COLO829 (cell line): Measurements from ENCODE around the gene SPSB4.
"Not testable (repeated sequence)": the region's sequence is repeated elsewhere in the genome, so short reads cannot be mapped to it uniquely, and the experiment has no call there.

Experiments used
- DNase-seq: peaks from one replicate; pipeline ENCODE4 v3.0.0; 2012; ENCODE audit warnings: low spot score

Gene SPSB4

DNA sequence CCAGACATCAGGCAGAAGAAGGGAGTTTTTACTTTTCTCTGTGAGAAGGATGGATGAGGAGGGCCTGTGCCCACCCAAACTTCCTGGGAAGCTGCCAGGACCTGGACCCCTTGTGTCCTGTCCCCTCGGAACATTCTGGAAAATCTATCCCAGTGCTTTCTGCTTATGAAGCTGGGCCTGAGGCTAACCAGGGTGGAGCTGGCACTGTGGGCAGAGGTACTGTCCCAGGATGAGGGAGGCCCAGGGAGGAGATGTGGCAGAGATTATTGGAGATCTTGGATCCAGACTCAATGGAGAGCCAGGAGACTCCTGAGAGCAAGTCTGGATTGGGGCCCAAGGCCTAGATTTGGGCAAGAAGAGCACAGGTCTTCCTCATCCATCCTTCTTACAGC is 44.4 kb downstream of the SPSB4 start:
- DNase-seq, result no peak

DNA sequence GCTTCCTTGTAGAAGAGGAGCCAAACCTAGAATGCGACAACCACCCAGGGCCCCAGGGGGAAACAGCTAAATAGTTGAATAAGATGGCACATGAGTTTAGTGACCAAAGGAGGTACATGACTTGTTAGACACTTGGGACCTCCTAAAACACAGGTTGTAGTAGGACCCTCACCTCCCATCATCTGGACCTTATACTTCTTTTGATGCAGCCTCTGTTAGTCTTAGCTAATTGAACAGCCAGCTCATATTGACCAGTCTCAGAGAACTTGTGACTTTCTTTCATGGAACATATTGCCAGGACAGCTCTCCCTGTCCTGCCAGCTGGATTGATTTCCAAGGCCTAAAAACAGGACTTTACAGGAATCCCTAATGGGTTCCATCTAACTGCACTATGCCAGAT is 45.0 kb downstream of the SPSB4 start:
- DNase-seq, result no peak

DNA sequence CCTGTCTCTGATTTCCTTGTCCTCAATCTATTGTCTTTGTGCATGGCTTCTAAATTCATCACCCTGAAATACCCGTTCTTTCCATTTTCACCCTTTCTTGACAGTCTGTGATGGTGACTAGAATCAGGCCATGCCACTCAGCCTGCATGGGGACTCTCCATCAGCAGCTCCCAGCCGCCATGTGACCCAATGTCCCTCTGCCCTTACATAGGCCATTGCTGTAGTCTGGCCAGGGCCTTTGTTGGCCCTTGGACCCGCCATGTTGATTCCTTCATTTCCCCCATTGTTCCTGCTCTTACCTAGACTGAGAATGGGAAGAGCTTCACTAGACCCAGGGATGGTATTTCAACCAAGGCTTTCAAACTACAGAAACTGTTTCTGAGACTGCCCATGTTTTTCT is 45.8 kb downstream of the SPSB4 start:
- DNase-seq, result no peak

DNA sequence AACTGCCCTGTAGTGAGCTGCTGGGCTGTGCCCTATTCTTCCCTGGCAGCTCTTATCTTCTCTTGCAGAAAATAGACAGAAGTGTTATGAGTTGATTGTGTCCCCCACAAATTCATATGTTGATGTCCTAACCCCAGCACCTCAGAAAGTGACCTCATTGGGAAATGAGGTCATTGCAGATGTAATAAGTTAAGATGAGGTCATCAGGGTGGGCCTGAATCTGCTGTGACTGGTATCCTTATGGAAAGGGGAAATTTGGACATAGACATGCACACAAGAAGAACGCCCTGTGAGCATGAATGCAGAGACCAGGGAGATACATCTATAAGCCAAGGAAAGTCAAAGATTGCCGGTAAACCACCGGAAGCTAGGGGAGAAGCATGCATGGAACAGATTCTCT is 49.0 kb downstream of the SPSB4 start:
- no peak for DNase-seq

DNA sequence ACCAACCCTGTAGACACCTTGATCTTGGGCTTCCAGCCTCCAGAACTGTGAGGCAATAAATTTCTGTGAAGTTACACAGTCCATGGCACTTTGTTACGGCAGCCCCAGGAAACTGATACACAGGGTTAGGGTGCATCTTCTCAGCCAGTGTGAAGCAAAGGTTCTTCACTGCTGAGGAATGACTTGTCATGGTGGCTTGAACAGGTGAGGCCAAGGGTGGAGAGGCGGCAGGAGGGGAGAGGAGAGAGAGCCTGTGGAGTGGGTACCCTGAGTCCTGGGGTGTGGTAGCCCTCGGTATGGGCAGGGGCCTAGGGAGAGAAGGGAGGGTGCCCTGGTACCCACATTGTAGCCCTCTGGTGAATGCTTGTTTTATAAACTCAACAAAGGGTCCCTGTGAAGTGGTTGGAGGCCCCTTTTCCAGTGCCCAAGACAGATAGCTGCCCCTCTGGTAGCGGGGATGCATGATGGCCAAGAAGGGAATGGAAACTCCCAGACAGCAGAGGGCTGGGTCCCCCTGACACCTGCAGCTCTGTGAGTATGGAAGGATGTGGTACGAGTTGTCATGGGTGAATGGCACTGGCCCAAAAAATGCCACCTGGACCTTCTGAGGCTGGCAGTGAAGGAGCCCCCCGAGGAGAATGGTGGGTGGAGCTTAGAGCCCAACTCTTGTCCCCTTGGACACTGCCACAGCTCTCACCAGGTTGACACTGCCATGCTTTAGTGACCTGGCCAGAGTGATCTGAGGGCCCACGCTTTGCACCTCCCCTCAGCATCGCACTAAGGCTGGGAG is 49.6 kb downstream of the SPSB4 start:
- no peak for DNase-seq

DNA sequence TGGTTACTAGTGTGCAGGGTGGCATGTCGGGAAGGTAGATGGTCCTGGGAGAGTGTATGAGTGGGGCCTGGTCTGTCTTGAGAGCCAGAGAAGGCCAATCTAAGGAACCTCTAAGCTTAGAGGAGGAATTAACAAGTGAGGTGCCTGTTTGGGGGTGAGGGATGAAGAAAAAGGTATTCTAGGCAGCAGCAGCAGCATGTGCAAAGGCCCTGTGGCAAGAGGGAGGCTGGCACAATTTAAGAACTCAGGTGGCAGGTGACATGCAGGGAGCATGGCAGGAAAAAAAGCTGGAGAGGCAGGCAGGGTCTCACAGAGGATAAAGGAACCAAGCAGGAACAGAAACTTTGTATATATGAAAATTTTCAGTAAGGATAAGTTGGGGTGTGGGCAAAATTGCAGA is 51.2 kb downstream of the SPSB4 start:
- DNase-seq, result no peak

DNA sequence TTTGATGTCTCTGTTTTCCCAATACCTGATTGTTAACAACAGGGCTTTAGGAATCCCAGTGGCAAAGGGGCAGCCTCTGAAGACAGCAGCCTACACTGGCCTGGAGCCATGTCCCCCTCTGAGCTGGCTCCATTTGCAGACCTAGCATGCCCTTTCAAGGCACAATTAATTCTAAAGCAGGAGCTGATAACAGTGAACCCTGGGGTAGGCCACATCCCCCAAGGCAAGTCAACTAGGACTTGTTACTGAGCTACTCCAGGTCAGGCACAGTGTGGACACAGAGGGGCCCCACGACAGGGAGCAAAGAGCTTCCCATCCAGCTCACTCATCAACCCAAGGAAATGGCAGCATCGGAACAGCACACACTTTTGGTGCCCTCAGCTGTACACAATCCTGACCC is 51.9 kb downstream of the SPSB4 start:
- DNase-seq, result no peak

DNA sequence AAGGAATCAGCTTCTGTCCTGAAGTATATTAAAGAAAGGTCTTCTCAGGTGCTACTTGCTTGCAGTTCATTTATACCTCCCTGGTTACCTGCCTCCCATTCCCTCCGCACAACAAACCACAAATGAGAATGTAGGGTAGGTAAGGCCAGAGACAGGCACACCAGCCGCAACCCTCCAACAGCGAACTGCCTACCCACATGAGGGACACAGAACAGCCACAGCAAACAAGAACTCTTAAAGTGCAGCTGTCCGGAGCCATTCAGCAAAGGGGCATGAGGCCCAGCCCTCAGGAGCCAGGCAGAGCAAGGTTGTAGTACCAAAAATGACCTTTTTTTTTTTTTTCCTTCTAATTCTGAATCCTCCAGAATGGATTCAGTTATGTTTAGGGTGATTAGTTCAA is 52.4 kb downstream of the SPSB4 start:
- no peak for DNase-seq

DNA sequence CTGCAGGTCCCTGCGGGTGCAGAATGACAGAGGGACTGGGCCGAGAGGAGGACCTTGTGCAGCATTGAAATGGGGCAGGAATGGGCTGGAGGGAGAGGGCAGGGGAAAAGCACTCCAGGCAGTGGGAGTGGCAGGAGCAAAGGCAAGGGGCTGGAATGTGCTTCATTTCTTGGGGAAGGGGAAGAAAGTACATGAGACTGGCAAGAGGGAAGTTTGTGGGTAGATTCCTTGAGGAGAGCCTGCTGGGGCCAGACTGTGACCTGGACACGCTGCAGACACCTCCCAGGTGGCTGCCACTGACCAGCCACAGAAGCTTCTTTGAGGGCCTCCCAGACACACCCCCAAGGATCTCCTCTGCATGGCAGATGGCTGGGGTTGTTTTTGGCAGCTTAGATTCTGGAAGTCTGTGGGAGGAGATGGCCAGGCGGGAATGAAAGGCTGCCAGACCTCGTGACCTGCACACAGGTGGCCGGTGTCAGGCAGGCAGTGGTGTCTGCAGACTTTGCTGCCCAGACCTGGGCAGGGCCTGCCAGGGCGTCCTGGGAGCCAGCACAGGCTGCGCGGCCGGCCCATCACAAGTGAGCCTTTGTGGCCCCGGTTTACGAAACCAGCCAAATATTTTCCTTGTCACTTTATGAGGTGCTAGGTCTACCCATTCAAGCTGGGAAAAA is 53.1 kb downstream of the SPSB4 start:
- DNase-seq, result no peak

DNA sequence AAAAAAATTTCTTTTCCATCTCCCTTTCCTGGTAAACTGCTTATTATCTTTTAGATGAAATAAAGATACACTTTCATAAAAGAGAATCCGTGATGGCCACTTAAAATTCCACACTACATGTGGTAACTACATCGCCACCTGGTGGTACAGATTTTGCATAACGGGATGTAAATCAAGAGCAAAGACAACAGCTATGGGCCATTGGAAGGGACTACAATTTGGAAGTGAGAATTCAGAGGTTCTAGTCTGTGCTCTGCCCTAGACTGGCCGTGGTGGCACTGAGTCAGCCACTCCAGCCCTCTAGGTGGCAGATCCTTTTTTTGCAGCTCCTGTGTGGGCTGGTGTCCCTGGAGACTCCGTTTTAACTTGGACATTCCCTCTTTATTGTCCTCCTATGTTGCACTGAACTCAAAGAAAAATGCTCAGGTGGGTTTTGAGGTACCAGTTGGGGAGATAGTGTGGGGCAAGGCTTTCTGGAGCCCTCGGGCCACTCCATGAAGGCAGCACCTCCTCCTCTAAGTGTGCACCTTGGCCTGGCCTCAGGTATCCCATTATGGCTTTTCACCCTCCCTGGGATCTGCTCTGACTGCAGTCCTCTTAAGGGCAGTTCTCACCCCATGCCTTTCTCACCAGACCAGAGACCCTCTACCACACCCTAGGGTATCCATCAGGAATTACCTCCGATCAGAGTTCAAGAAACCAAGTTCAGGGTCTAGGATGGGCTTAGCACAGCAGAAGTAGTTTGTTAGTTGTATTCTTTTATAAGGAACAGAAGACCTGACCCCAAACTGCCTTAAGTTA is 54.9 kb downstream of the SPSB4 start:
- DNase-seq, result peak; percentile 59

DNA sequence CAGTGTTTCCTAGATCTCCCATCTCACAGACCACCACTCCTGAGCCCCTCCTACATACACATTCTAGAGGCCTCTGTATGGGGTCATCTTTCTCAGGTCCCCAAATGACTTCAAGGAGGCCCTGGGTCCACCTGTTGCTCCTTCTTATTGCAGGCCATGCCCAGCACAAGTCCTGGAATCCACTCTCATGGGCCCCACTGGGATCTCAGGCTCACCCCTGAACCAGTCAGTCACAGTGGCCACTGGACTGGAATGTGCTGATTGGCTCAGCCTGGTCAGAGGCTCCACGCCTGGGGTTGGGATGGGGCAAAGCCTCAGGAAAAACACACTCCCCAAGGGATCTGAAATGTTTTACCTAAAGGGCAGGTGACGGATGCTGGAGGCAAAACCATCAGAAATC is 55.7 kb downstream of the SPSB4 start:
- no peak for DNase-seq

DNA sequence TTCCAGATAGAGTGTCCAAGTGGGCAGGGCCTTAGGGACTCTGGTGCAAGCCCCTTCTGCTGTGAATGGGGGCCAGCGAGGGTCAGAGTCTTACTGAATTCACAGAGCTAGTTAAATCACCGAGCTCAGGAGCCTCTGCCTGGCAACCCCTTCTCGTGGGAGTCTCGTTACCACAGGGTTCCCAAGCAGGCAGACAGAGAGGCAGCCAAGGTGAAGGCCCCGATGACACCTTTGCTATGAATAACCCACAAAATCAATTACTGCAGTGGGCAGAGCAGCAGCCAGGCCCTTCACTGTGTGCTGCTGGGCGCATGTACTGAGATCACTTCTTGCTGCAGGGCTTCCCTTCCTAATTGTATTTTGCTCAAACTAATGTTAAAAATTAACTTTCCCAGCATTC is 56.9 kb downstream of the SPSB4 start:
- DNase-seq, result no peak

DNA sequence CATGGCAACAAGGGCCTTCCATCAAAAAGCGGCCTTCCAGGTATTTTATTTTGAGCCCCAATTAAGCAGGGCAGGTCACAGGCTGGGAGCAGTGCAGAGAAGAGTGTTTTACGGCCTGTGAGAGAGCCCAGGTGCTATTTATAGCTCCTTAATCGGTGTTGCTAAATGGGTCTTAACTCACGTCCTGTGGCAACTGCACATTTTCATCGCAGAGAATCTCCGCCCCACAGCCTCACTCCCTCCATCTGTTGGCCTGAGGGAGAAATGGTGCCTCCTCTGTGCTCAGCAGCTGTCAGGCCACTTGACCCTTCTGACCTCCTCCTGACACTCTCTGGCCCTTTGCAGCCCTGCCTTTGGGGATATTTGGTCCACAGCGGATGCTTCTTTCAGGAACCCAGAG is 58.6 kb downstream of the SPSB4 start:
- no peak for DNase-seq

DNA sequence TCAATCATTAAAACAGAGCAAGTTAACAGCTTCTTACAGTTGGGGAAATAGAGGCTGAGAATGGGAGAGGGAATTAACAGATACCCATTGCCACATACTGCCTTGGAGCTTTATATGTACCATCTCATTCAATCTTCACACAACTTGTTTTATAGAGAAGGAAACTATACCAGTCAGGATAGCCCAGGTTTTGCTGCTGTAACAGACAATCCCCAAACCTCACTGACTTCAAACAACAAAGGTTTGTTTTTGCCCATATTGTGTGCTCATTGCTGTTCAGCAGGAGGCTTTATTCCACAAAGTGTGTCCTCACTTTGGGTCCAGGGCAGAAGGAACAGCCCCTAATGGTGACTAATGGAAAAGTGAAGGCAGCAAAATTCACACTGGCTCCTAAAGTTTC is 59.2 kb downstream of the SPSB4 start:
- DNase-seq, result no peak

DNA sequence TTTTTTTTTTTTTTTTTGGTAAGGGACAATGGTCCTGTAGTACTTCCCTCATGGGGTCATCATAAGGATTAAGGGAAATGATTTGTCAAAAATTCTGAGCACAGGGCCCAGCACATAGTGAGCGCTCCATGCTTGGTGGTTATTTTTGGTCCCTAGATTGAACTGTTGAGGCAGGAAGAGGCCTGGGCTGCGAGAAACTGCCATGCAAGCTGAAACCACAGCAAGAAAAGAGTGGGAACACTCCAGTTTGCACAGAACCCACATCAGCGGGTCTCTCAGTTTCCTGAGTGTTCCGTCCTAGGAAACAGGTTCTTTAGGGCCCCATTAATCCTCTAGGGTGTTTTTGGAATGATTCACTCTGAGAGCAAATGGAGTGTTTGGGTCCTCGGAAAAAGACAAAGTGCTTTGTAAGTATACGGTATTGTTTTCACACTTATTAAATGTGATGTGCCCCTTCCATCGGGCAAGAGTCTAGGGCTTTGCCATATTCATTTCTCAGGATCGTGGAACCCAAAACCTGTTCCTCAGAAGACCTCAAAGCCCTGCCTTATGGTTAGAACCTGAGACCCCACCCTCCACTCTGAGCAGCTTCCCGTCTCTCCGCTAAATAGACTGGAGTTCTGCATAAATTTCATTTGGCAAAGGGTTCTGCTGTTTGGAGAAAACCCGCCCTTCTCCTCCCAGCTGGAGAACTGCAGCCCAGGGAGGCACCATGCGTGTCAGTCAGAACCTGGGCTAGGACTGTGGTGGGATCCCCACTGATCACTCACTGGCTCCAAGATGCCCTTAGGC is 60.4 kb downstream of the SPSB4 start:
- DNase-seq, result no peak

DNA sequence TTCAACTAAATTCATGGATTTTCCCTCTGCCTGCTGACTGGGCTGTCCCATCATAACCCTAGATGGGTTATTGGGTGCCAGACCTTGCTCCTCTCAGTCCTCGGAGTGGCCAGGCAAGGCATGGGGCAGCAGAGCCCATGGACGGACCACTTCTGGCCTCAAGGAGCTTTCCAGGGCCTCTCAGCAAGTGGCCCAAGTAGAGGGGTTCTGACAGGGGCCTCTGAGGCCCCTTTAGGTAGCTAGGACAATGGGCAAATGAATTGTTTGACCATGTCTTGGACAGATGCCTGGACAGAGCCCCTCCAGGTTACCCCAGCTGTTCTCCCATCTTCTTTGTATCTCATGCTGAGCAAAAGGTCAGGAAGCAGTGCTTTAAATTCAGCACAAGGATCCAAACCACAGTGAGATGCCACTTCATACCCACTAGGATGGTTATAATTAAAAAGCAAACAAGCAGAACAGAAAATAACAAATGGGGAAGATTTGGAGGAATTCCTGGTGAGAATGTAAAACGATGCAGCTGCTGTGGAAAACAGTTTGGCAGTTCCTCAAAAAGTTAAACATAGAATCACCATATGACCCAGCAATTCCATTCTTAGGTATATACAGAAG is 61.6 kb downstream of the SPSB4 start:
- DNase-seq, result no peak

DNA sequence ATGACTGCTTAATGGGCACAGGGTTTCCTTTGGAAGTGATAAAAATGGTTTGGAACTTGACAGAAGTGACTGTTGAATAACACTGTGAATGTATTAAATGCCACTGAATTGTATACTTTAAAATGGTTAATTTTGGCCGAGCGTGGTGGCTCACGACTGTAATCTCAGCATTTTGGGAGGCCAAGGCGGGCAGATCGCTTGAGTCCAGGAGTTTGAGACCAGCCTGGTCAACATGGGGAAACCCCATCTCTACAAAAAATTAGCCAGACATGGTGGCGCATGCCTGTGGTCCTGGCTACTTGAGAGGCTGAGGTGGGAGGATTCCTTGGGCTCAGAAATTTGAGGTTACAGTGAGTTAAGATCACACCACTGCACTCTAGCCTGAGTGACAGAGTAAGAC is 62.5 kb downstream of the SPSB4 start:
- not testable (repeated sequence) for DNase-seq

DNA sequence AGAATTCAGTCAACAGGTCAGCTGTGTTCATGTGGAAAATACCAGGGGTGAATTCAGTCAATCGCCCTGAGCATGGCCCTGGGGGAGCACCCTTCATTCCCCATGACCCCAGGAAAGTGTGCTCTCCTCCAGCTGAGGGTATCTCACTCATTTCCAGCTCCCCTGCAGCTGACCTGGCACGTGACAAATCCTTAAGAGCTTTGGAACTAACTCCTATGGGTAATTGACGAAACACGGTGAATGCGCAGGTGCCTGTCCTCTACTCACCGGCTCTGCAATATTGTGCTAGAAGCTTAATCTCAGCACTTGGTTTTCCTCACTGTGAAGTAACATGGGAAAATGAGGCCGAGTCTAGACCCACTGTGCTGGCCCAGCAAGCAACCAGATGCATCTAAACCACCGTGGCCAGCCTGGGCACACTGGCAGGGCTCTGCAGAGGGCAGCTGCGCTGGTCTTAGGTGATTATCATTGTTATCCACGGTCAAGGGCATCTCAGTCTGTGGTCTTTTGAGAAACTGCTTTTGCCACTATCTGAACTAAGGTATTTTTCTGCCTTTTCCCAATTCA is 63.1 kb downstream of the SPSB4 start:
- DNase-seq, result no peak

DNA sequence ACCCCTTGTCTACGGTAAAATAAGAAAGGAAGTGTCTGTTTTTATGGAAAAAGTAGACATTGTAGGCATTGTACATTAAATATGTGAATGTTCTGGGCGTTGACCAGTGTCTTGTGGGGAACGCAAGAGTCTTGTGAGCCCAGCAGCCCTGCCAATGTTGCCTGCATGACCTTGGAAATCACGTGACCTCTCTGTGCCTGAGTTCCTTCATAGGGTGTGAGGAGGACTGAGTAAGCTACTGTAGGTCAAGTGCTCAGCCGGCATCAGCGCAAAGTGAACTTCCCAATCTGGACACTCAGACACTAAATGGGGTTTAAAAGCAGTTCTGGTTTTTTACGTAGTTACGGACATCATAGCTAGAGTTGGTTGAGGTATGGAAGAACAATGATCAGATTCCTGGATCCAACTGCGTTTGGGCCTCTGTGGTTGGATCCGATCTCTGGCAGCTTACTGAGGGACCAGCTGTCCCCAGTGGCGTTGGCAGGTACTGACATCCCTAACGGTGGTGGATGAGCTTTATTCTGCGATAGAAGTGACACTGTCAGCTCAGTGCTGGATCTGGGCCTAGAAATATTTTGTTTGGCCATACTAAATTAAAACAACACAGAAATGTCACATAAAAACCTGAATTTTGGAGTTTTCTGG is 63.8 kb downstream of the SPSB4 start:
- no peak for DNase-seq

DNA sequence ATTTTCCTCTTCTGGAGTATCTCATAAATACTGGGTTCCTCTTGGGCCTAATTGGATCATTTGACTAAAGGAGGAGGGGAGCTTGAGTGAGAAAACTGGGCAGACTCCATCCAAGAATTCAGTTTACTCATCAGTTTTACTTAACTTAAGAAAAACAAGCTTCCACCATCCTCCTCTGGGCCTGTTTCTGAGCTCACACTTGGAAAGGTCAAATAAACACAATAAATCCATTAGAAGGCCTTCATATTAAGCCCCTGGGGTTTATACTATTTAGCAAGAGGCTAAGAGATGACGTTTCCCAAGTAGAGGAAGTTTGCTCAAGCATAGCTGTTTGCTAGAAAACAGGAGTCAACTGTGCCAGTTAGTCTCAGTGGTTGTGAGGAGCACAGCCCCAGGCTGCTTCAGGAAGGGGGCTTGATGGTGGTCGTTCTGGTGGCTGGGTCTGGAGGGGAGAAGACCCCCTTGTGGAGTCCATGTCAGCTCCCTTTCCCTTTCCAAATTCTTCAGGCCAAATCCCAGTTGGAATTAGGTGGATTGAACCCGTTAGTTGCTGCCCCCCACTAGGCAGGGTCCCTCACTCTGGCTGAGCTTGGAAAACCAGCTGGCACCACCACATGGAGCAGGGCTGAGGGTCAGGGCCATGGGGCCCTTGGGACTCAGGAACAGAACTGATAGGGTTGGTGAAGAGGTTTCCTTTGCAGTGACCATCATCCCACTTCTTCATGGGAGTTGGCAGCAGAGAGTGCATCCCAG is 64.8 kb downstream of the SPSB4 start:
- peak; percentile 28 for DNase-seq
